K562 (cell line): ENCODE measurements around the gene TRAK1. TPM values are rescaled to one million over a fixed set of nuclear protein-coding genes. Genes with fewer than 3 reads are reported as not detected.

Experiments used
- ATAC-seq: fragments of 200-7000 bp; cut with Tn5 transposase; 3 replicates; pipeline ENCODE4 v1.9.1; 2020; ENCODE audit warnings: moderate library complexity
- BruUV-seq: library from RNA; stranded (reverse); fragments of 400-500 nt; replicated peaks from 2 replicates; lab custom pipeline; 2021; lab: Mats Ljungman, UMichigan
- CTCF ChIA-PET: fragments of 300-600 bp; formaldehyde crosslinking; extraction: SDS; loops from one replicate; lab custom pipeline; 2021; ENCODE audit warnings: low intra/inter-chr PET ratio; lab: Yijun Ruan, JAX
- POLR2A ChIA-PET: fragments of 300-600, 350-650 bp; sonication (Branson Sonifier 250); formaldehyde crosslinking; extraction: SDS; loops from one replicate; lab custom pipeline; 2021; ENCODE audit warnings: antibody characterized with exemption, inconsistent platforms; lab: Yijun Ruan, JAX
- DNase-seq, 4 experiments: peaks; one replicate each; pipeline versions ENCODE4 v3.0.0 to v3.0.0-alpha.2; 2011 to 2018; ENCODE audit warnings: low spot score in 3 of 4, mixed read lengths in 3 of 4; ENCODE audit errors: extremely low read depth in 1 of 4
- FAIRE-seq: peaks from 2 replicates; lab custom pipeline; 2011; peaks lifted over from hg19 to GRCh38; lab: Jason Lieb, UNC
- H2AFZ ChIP-seq: 2 replicates; pipeline ENCODE4 v1.6.0; 2011; ENCODE audit warnings: low read depth, low read length, control low read depth, inconsistent platforms
- H3K27ac ChIP-seq: fragments of 200-600 bp; 3 replicates; pipeline ENCODE4 v1.8.0; 2011; ENCODE audit warnings: low read depth, mild to moderate bottlenecking, control low read depth, inconsistent platforms, low read length, moderate library complexity, mixed read lengths; ENCODE audit errors: extremely low read depth
- H3K27me3 ChIP-seq, 2 experiments: fragments of 300-600 bp in 1 of 2; 2 replicates in 1 of 2; 3 replicates in 1 of 2; pipeline versions ENCODE4 v1.6.0 to v1.8.0; 2011; ENCODE audit warnings: inconsistent platforms in 2 of 2, low read length in 2 of 2, mild to moderate bottlenecking in 1 of 2, mixed read lengths in 1 of 2, moderate library complexity in 1 of 2; ENCODE audit not compliant: control insufficient read depth in 2 of 2, insufficient read depth in 2 of 2
- H3K36me3 ChIP-seq: fragments of 300-600 bp; 3 replicates; pipeline ENCODE4 v1.8.0; 2011; ENCODE audit warnings: mild to moderate bottlenecking, low read length, inconsistent platforms; ENCODE audit not compliant: control insufficient read depth, insufficient read depth
- H3K4me1 ChIP-seq, 2 experiments: fragments of 200-600 bp in 1 of 2; replicated peaks in 1 of 2; 2 replicates in 1 of 2; 3 replicates in 1 of 2; pipeline versions ENCODE4 v1.5.1 to v1.8.0; 2011; ENCODE audit warnings: inconsistent platforms in 2 of 2, low read length in 2 of 2, mild to moderate bottlenecking in 1 of 2, mixed read lengths in 1 of 2, moderate library complexity in 1 of 2; ENCODE audit not compliant: control insufficient read depth in 2 of 2, insufficient read depth in 2 of 2
- H3K4me2 ChIP-seq: 2 replicates; pipeline ENCODE4 v1.6.1; 2011; ENCODE audit warnings: low read length, control low read depth, inconsistent platforms, mixed read lengths; ENCODE audit not compliant: insufficient read depth
- H3K4me3 ChIP-seq: fragments of 200-600 bp; sonication (generic), shearing (Covaris generic); 2 replicates; pipeline ENCODE4 v1.5.1; 2016; ENCODE audit warnings: control low read depth, inconsistent platforms
- H3K79me2 ChIP-seq: fragments of 200-600 bp; 3 replicates; pipeline ENCODE4 v1.8.0; 2011; ENCODE audit warnings: low read length, inconsistent platforms; ENCODE audit not compliant: control insufficient read depth, insufficient read depth
- H3K9ac ChIP-seq, 2 experiments: 2 replicates each; pipeline versions ENCODE4 v1.6.0 to v1.6.1; 2011; ENCODE audit warnings: low read depth in 2 of 2, low read length in 2 of 2, control low read depth in 1 of 2, inconsistent platforms in 1 of 2, mild to moderate bottlenecking in 1 of 2, mixed read lengths in 1 of 2; ENCODE audit not compliant: insufficient read depth in 1 of 2
- H3K9me1 ChIP-seq: one replicate; pipeline ENCODE4 v1.6.0; 2011; ENCODE audit warnings: inconsistent platforms, mild to moderate bottlenecking, low read length, moderate library complexity; ENCODE audit not compliant: control insufficient read depth, insufficient read depth
- H3K9me3 ChIP-seq: replicated peaks from 2 replicates; pipeline ENCODE4 v1.5.1; 2011; ENCODE audit warnings: low read depth, low read length, inconsistent platforms; ENCODE audit not compliant: control insufficient read depth, insufficient read depth
- H4K20me1 ChIP-seq: replicated peaks from 2 replicates; pipeline ENCODE4 v1.6.1; 2011; ENCODE audit warnings: low read length, inconsistent platforms, mixed read lengths; ENCODE audit not compliant: control insufficient read depth, insufficient read depth
- ARID1B ChIP-seq: fragments of 450-650 bp; IDR thresholded peaks from 2 replicates; pipeline ENCODE4 v1.6.1; 2016; ENCODE audit warnings: antibody characterized with exemption, mild to moderate bottlenecking, inconsistent platforms
- EP400 ChIP-seq: fragments of 450-650 bp; IDR thresholded peaks from 2 replicates; pipeline ENCODE4 v1.6.1; 2017; ENCODE audit warnings: antibody characterized with exemption, mild to moderate bottlenecking, moderate library complexity
- JUNB ChIP-seq: fragments of 450-650 bp; formaldehyde crosslinking; conservative IDR thresholded peaks from 2 replicates; pipeline ENCODE4 v1.4.0; 2020; ENCODE audit warnings: mild to moderate bottlenecking
- JUND ChIP-seq, 2 experiments: IDR thresholded peaks; 2 replicates in 1 of 2; 3 replicates in 1 of 2; pipeline ENCODE4 v1.6.1; 2011; ENCODE audit warnings: borderline replicate concordance in 2 of 2, low read depth in 2 of 2, low read length in 2 of 2, improper control_type of control experiment in 1 of 2, missing biosample characterization in 1 of 2, missing genetic modification characterization in 1 of 2, missing genetic modification reagents in 1 of 2
- L3MBTL2 ChIP-seq: fragments of 450-650 bp; IDR thresholded peaks from 2 replicates; pipeline ENCODE4 v1.6.1; 2016; ENCODE audit warnings: mild to moderate bottlenecking, moderate library complexity
- RBBP5 ChIP-seq: fragments of 200-600 bp; sonication (generic); IDR thresholded peaks from 2 replicates; pipeline ENCODE4 v1.6.1; 2012; ENCODE audit warnings: borderline replicate concordance, mild to moderate bottlenecking, low read length, control low read depth, inconsistent platforms; ENCODE audit not compliant: insufficient read depth, poor library complexity, severe bottlenecking
- SNRNP70 ChIP-seq: fragments of 200-400 bp; formaldehyde crosslinking; optimal IDR thresholded peaks from 2 replicates; pipeline ENCODE3; 2017; ENCODE audit warnings: low read depth, low read length
- TEAD1 ChIP-seq, 2 experiments: fragments of 450-650 bp in 1 of 2; sonication (generic) in 1 of 2; formaldehyde crosslinking; IDR thresholded peaks; 2 replicates each; pipeline versions ENCODE4 v1.4.0 to v1.8.0; 2020 to 2022; ENCODE audit warnings: mild to moderate bottlenecking in 2 of 2, missing genetic modification reagents in 1 of 2
- ZNF311 ChIP-seq: fragments of 250-450 bp; sonication (Bioruptor Pico); IDR thresholded peaks from 2 replicates; pipeline ENCODE4 v1.4.0; 2020; ENCODE audit warnings: mild to moderate bottlenecking, moderate library complexity
- ZNF354B ChIP-seq: fragments of 250-450 bp; sonication (Bioruptor Pico); IDR thresholded peaks from 2 replicates; pipeline ENCODE4 v1.4.0; 2020
- WGBS: fragments of 100-300 bp; shearing (Covaris generic); methylation state at CpG from one replicate; pipeline ENCODE4 v1.1.6; 2016; ENCODE audit warnings: low coverage, mixed read lengths; ENCODE audit not compliant: insufficient coverage; ENCODE audit errors: missing lambda C conversion rate; 5-methylcytosine and 5-hydroxymethylcytosine counted together
- in situ Hi-C: fragments of 300-500 bp; cut with MboI; formaldehyde crosslinking; loops from 4 replicates; pipeline ENCODE4 v1.15.0; 2018; ENCODE audit warnings: inconsistent platforms, mixed read lengths
- intact Hi-C: fragments of 100-400 bp; cut with micrococcal nuclease; formaldehyde crosslinking; loops from 2 replicates; pipeline ENCODE4 v1.14.2; 2022
- polyA plus RNA-seq, 8 experiments: library from polyadenylated mRNA; depleted of rRNA in 4 of 8; stranded (reverse) in 5 of 8; unstranded in 3 of 8; fragments of >200 nt; fragmentation: Nextera tagmentation in 2 of 8; fragmentation: Illumina TruSeq in 1 of 8; extraction: Ambion mirVana in 2 of 8; extraction: Trizol in 1 of 8; gene quantifications; 2 replicates each; pipeline versions ENCODE4 v1.2.1 to v1.2.3, GENCODE V29; 2011 to 2014; ENCODE audit warnings: inconsistent platforms in 1 of 8, missing spikeins in 1 of 8
- total RNA-seq, 7 experiments: library from RNA; depleted of rRNA in 6 of 7; stranded (reverse); fragments of >200 nt in 6 of 7; fragmentation: Illumina TruSeq in 2 of 7; extraction: Trizol in 2 of 7; gene quantifications; 2 replicates each; pipeline versions ENCODE4 v1.2.1 to v1.2.3, GENCODE V29; 2011 to 2021; ENCODE audit warnings: low replicate concordance in 1 of 7
- TF ChIP-seq, protein P1 (sequence below): fragments of 250-450 bp; sonication (Bioruptor Pico); IDR thresholded peaks from 2 replicates; pipeline ENCODE4 v1.4.0; 2020
- TF ChIP-seq, protein P2 (sequence below): fragments of 150-350 bp; IDR thresholded peaks from 2 replicates; pipeline ENCODE4 v1.6.1; 2014; ENCODE audit warnings: low read depth, mild to moderate bottlenecking, low read length, borderline replicate concordance

Gene TRAK1
- total and polyA plus RNA-seq, 9 of the 15 experiments (the other 6 are each of a cell fraction or from before 2014, with no cell fraction given): 5.3 to 28.5 (median 17.5) TPM

DNA sequence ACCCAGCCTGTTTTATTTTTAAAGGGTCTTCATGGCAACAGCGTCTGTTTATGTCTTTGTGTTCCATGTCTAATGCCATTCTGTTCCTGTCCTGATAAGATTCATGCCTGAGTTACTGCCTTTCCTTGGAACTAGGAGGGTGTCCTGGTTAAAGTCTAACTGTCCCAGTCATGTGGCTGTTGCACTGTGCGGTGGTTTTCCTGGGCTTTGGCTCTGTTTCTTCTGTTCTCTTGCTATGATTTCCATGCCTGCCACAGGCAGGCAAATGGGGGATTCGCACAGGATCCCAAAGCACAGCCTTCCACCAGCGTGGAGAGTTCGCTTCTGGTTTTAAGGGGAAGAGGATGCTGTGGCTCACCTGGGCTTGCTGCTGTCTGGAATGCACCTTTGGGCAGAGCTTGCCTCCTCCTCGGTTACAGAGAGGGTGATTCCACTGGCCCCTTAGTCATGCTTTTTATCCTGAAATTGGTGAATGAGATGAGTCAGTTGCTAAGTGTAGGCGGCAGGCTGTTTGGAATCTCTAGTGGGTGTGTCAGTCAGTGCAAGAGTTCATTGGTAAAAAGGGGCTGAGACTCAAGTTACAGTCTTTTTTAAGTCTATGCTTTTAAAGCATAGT lies 88.1 kb downstream of the TRAK1 start:
- peaks cover 6% of the 10 kb centered on the region for H4K20me1 ChIP-seq
- H3K4me3 ChIP-seq: no peak overlapping the region
- no peaks in the 10 kb centered on the region for H3K9me3 ChIP-seq
- ChIA-PET POLR2A (interaction anchor here (0.6 to 0.9 kb wide), 4 partner anchors 12 to 437 kb away, joined by 3 to 4 read pairs (median 3); no protein-coding TSS in a partner anchor), CTCF (no interaction called here)
- BruUV-seq: no TSS peak
- H3K4me2 ChIP-seq: peak overlapping the region; percentile 62
- H3K4me1 ChIP-seq: peaks cover 11 to 18% of the 10 kb centered on the region in 2 experiments
- H3K27me3 ChIP-seq: no peaks in the 10 kb centered on the region
- 0 out of 2 replicates have a peak overlapping the region, but pooled peaks have one; percentile 30 for H2AFZ ChIP-seq
- FAIRE-seq (peak; percentile 97), DNase-seq (peak; percentile 65 to 88 (median 76)), ATAC-seq (peak; percentile 95)
- in situ Hi-C loops: no loop called here
- peaks cover 2% of the 10 kb centered on the region for H3K9me1 ChIP-seq
- H3K79me2 ChIP-seq: no peaks in the 10 kb centered on the region; the same call in 2 of the 3 replicates
- 6% methylated on average over 7 of the region's 7 CpGs for WGBS
- intact Hi-C loops: no loop called here
- peak overlapping the region; percentile 78 for H3K27ac ChIP-seq
- H3K36me3 ChIP-seq: 0 out of 3 replicates have a peak, but pooled peaks cover 4% of the 10 kb centered on the region
- H3K9ac ChIP-seq: peak overlapping the region; percentile 12 to 78; a peak in 2 of 4 replicates
- no peak for TF ChIP-seq ZNF311
- TF ChIP-seq ZNF354B (CRISPR knock-in tag): no peak
- no peak for TF ChIP-seq TEAD1 (CRISPR knock-in tag; IDR thresholded peaks at IDR 0.05)
- TF ChIP-seq, protein P1, sequence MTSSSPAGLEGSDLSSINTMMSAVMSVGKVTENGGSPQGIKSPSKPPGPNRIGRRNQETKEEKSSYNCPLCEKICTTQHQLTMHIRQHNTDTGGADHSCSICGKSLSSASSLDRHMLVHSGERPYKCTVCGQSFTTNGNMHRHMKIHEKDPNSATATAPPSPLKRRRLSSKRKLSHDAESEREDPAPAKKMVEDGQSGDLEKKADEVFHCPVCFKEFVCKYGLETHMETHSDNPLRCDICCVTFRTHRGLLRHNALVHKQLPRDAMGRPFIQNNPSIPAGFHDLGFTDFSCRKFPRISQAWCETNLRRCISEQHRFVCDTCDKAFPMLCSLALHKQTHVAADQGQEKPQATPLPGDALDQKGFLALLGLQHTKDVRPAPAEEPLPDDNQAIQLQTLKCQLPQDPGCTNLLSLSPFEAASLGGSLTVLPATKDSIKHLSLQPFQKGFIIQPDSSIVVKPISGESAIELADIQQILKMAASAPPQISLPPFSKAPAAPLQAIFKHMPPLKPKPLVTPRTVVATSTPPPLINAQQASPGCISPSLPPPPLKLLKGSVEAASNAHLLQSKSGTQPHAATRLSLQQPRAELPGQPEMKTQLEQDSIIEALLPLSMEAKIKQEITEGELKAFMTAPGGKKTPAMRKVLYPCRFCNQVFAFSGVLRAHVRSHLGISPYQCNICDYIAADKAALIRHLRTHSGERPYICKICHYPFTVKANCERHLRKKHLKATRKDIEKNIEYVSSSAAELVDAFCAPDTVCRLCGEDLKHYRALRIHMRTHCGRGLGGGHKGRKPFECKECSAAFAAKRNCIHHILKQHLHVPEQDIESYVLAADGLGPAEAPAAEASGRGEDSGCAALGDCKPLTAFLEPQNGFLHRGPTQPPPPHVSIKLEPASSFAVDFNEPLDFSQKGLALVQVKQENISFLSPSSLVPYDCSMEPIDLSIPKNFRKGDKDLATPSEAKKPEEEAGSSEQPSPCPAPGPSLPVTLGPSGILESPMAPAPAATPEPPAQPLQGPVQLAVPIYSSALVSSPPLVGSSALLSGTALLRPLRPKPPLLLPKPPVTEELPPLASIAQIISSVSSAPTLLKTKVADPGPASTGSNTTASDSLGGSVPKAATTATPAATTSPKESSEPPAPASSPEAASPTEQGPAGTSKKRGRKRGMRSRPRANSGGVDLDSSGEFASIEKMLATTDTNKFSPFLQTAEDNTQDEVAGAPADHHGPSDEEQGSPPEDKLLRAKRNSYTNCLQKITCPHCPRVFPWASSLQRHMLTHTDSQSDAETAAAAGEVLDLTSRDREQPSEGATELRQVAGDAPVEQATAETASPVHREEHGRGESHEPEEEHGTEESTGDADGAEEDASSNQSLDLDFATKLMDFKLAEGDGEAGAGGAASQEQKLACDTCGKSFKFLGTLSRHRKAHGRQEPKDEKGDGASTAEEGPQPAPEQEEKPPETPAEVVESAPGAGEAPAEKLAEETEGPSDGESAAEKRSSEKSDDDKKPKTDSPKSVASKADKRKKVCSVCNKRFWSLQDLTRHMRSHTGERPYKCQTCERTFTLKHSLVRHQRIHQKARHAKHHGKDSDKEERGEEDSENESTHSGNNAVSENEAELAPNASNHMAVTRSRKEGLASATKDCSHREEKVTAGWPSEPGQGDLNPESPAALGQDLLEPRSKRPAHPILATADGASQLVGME (CRISPR knock-in tag): 0 out of 2 replicates have a peak, but pooled peaks have one; percentile 23
- TF ChIP-seq, protein P2, sequence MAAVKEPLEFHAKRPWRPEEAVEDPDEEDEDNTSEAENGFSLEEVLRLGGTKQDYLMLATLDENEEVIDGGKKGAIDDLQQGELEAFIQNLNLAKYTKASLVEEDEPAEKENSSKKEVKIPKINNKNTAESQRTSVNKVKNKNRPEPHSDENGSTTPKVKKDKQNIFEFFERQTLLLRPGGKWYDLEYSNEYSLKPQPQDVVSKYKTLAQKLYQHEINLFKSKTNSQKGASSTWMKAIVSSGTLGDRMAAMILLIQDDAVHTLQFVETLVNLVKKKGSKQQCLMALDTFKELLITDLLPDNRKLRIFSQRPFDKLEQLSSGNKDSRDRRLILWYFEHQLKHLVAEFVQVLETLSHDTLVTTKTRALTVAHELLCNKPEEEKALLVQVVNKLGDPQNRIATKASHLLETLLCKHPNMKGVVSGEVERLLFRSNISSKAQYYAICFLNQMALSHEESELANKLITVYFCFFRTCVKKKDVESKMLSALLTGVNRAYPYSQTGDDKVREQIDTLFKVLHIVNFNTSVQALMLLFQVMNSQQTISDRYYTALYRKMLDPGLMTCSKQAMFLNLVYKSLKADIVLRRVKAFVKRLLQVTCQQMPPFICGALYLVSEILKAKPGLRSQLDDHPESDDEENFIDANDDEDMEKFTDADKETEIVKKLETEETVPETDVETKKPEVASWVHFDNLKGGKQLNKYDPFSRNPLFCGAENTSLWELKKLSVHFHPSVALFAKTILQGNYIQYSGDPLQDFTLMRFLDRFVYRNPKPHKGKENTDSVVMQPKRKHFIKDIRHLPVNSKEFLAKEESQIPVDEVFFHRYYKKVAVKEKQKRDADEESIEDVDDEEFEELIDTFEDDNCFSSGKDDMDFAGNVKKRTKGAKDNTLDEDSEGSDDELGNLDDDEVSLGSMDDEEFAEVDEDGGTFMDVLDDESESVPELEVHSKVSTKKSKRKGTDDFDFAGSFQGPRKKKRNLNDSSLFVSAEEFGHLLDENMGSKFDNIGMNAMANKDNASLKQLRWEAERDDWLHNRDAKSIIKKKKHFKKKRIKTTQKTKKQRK: no peak
- TF ChIP-seq ARID1B: peak; percentile 63
- peak; percentile 90 for TF ChIP-seq JUND (IDR thresholded peaks at IDR 0.05; ENCODE audit: borderline replicate concordance, low read depth, low read length)
- TF ChIP-seq JUND (tag; IDR thresholded peaks at IDR 0.05; ENCODE audit: borderline replicate concordance, low read depth, low read length): peak; percentile 84; the same call in 2 of the 3 replicates
- no peak for TF ChIP-seq L3MBTL2
- TF ChIP-seq EP400: no peak
- no peak for TF ChIP-seq SNRNP70
- peak; percentile 23 for TF ChIP-seq RBBP5
- TF ChIP-seq JUNB (CRISPR knock-in tag): no peak
